BLaER1 treated with 17β-estradiol and CSF1 and Interleukin-3, amounts not matched to agents 10 nM and 100 nM (cell line): ENCODE measurements around the gene KIF19.

Source experiments
- H3K27ac ChIP-seq, 11 experiments: shearing (Covaris generic); formaldehyde crosslinking; 2 replicates each; pipeline ENCODE4 v1.8.1; 2022
- H3K27me3 ChIP-seq, 11 experiments: shearing (Covaris generic); formaldehyde crosslinking; 2 replicates each; pipeline ENCODE4 v1.8.1; 2022
- H3K36me3 ChIP-seq, 11 experiments: shearing (Covaris generic); formaldehyde crosslinking; 2 replicates each; pipeline ENCODE4 v1.8.1; 2022
- H3K4me1 ChIP-seq, 10 experiments: shearing (Covaris generic); formaldehyde crosslinking; 2 replicates each; pipeline ENCODE4 v1.8.1; 2022
- H3K4me2 ChIP-seq, 11 experiments: shearing (Covaris generic); formaldehyde crosslinking; 2 replicates each; pipeline ENCODE4 v1.8.1; 2022
- H3K4me3 ChIP-seq, 10 experiments: shearing (Covaris generic); formaldehyde crosslinking; 2 replicates each; pipeline ENCODE4 v1.8.1; 2022
- H3K9ac ChIP-seq, 11 experiments: shearing (Covaris generic); formaldehyde crosslinking; 2 replicates each; pipeline ENCODE4 v1.8.1; 2022
- H3K9me3 ChIP-seq, 11 experiments: shearing (Covaris generic); formaldehyde crosslinking; replicated peaks in 1 of 11; 2 replicates each; pipeline ENCODE4 v1.8.1; 2022
- H4K20me1 ChIP-seq, 11 experiments: shearing (Covaris generic); formaldehyde crosslinking; 2 replicates each; pipeline ENCODE4 v1.8.1; 2022
- Cebpa-rat ChIP-seq, 11 experiments: shearing (Covaris generic); IDR thresholded peaks; 2 replicates each; pipeline ENCODE4 v1.8.1; 2022

KIF19 gene

DNA sequence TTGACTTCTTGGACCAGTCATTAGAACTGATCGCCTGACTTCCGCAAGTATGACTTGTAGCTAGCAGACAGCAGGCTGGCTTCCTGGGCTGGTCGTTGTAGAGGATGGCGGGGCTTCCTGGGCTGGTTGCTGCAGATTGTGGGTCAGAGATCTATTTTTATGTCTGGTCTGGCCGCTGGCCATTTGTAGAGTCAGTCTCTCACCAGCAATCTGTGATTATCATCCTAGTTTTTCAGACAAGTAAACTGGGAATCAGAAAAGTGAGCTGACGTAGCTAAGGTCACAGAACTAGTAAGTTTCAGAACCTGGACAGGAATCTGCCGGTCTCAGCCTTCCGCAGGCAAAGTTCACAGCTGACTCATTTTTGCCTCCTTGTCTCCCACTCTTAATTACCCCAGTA is 60.4 kb downstream of the KIF19 start:
- Histone ChIP-seq H3K4me1 (peaks cover 7 to 38% (median 18%) of the 10 kb centered on the region in 10 experiments; a peak in 19 of 20 replicates), H3K27ac (no peak overlapping the region), H4K20me1 (no peaks in the 10 kb centered on the region), H3K9ac (no peak overlapping the region), H3K27me3 (no peaks in the 10 kb centered on the region; a peak in 1 of 22 replicates), H3K4me3 (no peak overlapping the region), H3K9me3 (peaks cover 0 to 4% (median 0%) of the 10 kb centered on the region in 11 experiments; a peak in 4 of 22 replicates), H3K36me3 (no peaks in the 10 kb centered on the region), H3K4me2 (peak overlapping the region in 4 of 11 experiments; percentile 2 to 27 (median 12); a peak in 2 of 22 replicates)
- no peak for TF ChIP-seq Cebpa-rat (IDR thresholded peaks at IDR 0.05)

DNA sequence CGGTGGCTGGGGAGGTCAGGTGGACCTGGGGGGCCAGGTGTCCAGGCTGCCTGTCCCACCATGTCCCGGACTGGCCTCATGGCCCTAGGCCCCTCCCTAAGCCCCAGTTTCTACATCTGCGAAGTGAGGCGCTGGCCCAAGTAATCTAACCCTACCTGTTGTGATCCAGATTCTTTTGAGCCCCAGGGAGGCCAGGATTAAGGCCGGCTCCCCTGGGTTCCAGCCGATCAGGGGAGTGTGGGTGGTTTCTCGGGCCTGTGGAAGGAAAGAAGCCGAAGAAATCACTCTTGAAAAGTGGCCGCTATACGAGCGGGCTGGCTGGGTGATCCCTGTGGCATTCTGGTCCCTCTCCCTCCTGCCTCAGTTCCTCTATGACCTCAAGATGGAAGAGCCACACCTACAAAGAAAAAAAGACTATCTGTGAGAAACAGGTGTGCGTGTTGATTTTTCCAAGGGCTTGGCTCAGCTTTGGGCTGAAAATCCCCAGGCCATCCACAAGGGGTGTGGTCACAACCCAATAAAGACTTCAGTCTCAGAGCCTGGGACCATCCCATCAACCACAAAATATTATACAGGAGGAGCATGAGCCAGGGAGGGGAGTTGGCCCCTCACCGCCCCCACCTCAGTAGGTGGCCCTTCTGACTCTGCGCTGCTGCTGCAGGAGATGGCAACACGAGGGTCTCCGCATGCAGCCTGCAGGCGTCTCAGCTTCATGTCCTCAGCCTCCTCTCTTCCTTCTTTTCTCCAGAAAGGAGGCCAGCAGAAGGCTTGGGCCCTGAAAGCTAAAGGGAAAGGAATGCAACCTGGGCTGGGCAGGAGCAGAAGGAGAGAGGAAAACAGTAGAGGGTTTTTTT is 61.6 kb downstream of the KIF19 start:
- H3K9me3 ChIP-seq = peaks cover 0 to 16% (median 0%) of the 10 kb centered on the region in 11 experiments; a peak in 7 of 22 replicates
- no peaks in the 10 kb centered on the region for H4K20me1 ChIP-seq
- H3K36me3 ChIP-seq = no peaks in the 10 kb centered on the region
- no peak overlapping the region for H3K4me2 ChIP-seq
- no peak overlapping the region for H3K4me3 ChIP-seq
- peaks cover 7 to 50% (median 30%) of the 10 kb centered on the region in 10 experiments; a peak in 19 of 20 replicates for H3K4me1 ChIP-seq
- no peak overlapping the region for H3K27ac ChIP-seq
- H3K27me3 ChIP-seq = no peaks in the 10 kb centered on the region; a peak in 1 of 22 replicates
- H3K9ac ChIP-seq = no peak overlapping the region
- no peak for TF ChIP-seq Cebpa-rat (IDR thresholded peaks at IDR 0.05)

DNA sequence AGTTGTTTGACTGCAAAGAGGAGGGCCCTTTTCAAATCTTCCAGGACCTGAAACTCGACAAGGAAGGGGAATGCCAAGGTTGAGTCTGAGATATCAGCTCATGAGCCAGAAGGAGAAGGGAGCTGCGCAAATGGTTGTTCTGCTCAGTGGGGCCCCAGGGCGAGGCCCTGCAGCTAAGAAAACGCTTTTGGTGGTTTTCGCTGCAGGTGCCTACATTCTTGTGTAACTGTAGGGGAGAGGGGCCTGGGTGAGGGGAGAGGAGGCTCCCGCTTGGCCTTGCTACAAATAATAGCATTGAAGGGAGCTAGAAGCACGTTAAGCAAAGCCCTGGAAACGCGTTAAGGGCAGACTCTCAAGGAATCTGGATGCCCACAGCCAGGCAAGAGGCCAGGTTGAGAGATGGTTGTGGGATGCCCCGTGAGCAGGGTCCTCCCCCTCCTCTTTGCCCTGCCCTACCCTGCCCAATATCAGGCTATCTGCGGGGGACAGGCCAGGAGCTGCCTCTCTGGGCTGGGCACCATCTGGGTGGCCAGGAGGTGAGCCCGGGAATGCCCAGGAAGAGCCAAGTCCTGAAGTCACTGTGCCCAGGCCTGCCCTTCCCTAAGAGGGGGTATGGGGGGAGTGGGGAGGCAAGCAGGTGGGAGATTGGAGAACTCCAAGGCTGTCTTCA is 63.2 kb downstream of the KIF19 start:
- Histone ChIP-seq H3K36me3 (no peaks in the 10 kb centered on the region), H3K4me3 (no peak overlapping the region), H3K4me2 (0 out of 22 replicates have a peak overlapping the region, but pooled peaks of 1 of the 11 experiments have one; percentile 10), H4K20me1 (no peaks in the 10 kb centered on the region), H3K9ac (no peak overlapping the region), H3K27ac (no peak overlapping the region), H3K9me3 (peaks cover 0 to 21% (median 0%) of the 10 kb centered on the region in 11 experiments; a peak in 7 of 22 replicates), H3K4me1 (peaks cover 10 to 56% (median 44%) of the 10 kb centered on the region in 10 experiments; a peak in 19 of 20 replicates), H3K27me3 (no peaks in the 10 kb centered on the region; a peak in 1 of 22 replicates)
- no peak for TF ChIP-seq Cebpa-rat (IDR thresholded peaks at IDR 0.05)

DNA sequence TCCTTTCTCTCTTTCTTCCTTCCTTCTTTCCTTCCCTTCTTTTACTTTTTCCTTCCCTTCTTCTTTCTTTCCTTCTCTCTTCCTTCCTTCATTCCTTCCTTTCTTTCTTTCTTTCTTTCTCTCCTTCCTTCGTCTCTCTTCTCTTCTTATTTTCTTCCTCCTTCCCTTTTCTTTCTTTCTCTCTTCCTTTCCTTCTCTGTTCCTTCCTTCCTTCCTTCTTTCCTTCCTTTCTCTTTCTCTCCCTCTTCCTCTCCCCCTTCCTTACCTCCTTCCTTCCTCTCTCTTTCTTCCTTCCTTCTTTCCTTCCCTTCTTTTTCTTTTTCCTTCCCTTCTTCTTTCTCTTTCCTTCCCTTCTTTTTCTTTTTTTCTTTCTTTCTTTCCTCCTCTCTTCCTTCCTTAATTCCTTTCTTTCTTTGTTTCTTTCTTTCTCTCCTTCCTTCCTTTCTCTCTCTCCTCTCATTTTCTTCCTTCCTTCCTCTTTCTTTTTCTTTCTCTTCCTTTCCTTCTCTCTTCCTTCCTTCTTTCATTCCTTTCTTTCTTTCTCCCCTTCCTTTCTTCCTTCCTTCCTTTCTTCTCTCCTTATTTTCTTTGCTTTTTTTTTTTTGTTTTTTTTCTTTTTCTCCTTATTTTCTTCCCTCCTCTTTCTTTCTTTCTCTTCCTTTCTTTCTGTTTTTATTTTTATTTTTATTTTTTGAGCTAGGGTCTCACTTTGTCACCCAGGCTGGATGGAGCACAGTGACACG is 64.1 kb downstream of the KIF19 start:
- Histone ChIP-seq H3K9me3 (peaks cover 0 to 21% (median 0%) of the 10 kb centered on the region in 11 experiments; a peak in 7 of 22 replicates), H3K4me2 (peak overlapping the region in 4 of 11 experiments; percentile 10 to 77 (median 56); a peak in 1 of 22 replicates), H3K27ac (no peak overlapping the region), H3K4me3 (no peak overlapping the region), H4K20me1 (no peaks in the 10 kb centered on the region), H3K4me1 (peaks cover 13 to 57% (median 48%) of the 10 kb centered on the region in 10 experiments; a peak in 19 of 20 replicates), H3K27me3 (no peaks in the 10 kb centered on the region), H3K9ac (no peak overlapping the region), H3K36me3 (no peaks in the 10 kb centered on the region)
- no peak for TF ChIP-seq Cebpa-rat (IDR thresholded peaks at IDR 0.05)

DNA sequence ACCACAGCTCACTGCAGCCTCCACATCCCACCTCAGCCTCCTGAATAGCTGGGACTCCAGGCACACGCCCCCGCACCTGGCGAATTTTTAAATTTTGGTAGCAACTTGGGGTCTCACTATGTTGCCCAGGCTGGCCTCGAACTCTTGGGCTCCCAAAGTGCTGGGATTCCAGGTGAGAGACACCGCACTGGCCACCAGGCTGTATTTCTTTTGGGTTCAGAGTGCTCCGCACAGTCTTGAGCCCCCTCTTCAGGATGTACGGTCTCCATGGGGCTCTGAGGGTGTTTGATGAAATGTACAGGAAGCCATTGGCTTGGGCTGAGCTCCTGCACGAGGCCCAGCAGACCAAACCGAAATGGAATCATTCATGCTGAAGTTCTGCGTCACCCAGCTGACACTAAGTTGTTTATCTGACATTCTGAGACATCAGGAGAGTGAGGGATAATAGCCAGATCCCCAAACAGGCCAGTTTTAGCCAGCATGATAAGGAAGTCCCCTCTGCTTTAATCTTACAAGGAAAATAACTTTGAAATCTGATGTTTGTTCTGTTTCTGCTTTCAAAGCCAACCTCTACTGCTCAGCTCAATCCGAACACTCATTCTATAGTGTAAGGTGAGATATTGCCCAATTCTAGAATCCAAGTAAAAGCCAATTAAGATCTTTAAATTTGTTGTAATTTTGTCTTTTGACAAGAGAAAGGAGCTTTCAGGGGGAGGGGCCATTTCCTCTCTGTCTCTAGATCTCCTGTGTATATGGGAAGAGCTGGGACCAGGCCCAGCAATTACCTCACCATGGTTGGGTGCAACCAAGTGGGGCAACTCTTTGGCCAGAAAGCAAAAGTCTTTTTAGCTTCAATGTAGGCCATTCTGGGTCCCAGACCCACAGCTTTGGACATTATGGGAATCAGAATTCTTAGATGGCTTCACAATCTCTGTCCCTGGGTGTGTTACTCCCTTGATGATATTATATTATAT is 64.9 kb downstream of the KIF19 start:
- peaks cover 11 to 56% (median 48%) of the 10 kb centered on the region in 10 experiments; a peak in 19 of 20 replicates for H3K4me1 ChIP-seq
- H3K4me2 ChIP-seq = peak overlapping the region in 8 of 11 experiments; percentile 26 to 77 (median 62); a peak in 14 of 22 replicates
- TF ChIP-seq Cebpa-rat (IDR thresholded peaks at IDR 0.05) = no peak
- no peak overlapping the region for H3K4me3 ChIP-seq
- H3K27me3 ChIP-seq = no peaks in the 10 kb centered on the region
- peaks cover 0 to 21% (median 0%) of the 10 kb centered on the region in 11 experiments; a peak in 7 of 22 replicates for H3K9me3 ChIP-seq
- no peaks in the 10 kb centered on the region for H4K20me1 ChIP-seq
- no peak overlapping the region for H3K27ac ChIP-seq
- no peaks in the 10 kb centered on the region for H3K36me3 ChIP-seq
- H3K9ac ChIP-seq = no peak overlapping the region

DNA sequence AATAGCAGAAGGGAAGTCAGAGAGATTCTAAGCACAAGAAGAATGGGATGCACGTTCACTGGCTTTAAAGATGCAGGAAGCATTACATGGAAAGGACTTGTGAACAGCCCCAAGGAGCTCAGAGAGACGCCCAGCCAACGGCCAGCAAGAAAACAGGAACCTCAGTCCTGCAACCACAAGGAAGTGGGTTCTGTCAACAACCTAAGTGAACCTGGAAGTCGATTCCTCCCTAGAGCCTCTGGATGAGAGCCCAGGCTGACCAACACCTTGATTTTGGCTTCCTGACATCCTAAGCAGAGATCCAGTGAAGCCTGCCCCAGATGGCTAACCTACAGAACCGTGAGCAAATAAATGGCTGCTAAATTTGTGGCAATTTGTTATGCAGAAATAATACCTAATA is 65.7 kb downstream of the KIF19 start:
- Histone ChIP-seq H3K36me3 (no peaks in the 10 kb centered on the region), H3K4me2 (peak overlapping the region in 10 of 11 experiments; percentile 4 to 77 (median 54); a peak in 15 of 22 replicates), H3K9ac (no peak overlapping the region), H3K27me3 (no peaks in the 10 kb centered on the region), H4K20me1 (no peaks in the 10 kb centered on the region), H3K4me3 (no peak overlapping the region), H3K4me1 (peaks cover 5 to 52% (median 46%) of the 10 kb centered on the region in 10 experiments; a peak in 18 of 20 replicates), H3K9me3 (peaks cover 0 to 21% (median 0%) of the 10 kb centered on the region in 11 experiments; a peak in 7 of 22 replicates), H3K27ac (no peak overlapping the region)
- TF ChIP-seq Cebpa-rat (IDR thresholded peaks at IDR 0.05) = no peak

DNA sequence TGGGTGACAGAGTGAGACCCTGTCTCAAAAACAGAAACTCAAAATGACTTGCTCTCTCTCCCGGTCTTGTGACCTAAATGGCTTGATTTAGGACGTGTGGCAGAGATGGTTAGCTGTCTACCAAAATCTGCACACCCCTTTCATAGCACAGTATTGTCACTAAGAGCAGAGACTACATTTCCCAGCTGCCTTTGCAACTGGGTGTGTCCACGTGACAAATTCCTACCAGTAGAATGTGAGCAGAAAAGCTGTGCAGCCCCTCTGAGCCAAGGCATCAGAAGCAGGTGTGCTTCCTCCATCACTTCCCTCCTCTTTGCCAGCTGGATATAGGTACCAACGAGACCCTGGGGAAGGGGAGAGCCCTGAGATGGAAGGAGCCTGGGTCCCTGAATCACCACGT is 66.8 kb downstream of the KIF19 start:
- H3K27ac ChIP-seq = no peak overlapping the region
- no peak overlapping the region for H3K4me3 ChIP-seq
- TF ChIP-seq Cebpa-rat (IDR thresholded peaks at IDR 0.05) = no peak
- H3K4me2 ChIP-seq = peak overlapping the region; percentile 3 to 77 (median 59); a peak in 18 of 22 replicates
- no peaks in the 10 kb centered on the region for H3K36me3 ChIP-seq
- no peaks in the 10 kb centered on the region for H4K20me1 ChIP-seq
- H3K9ac ChIP-seq = no peak overlapping the region
- H3K27me3 ChIP-seq = no peaks in the 10 kb centered on the region
- peaks cover 0 to 21% (median 0%) of the 10 kb centered on the region in 11 experiments; a peak in 7 of 22 replicates for H3K9me3 ChIP-seq
- H3K4me1 ChIP-seq = peaks cover 5 to 52% (median 46%) of the 10 kb centered on the region in 10 experiments; a peak in 18 of 20 replicates
